DND-41 (cell line): ENCODE data around the gene HSD17B14.

Experiments
- CTCF ChIP-seq: IDR thresholded peaks from 2 replicates; pipeline ENCODE4 v1.5.1; 2012; ENCODE audit warnings: borderline replicate concordance, low read length, moderate library complexity, mild to moderate bottlenecking; ENCODE audit not compliant: poor library complexity, severe bottlenecking; ENCODE audit errors: extremely low read depth
- EZH2 ChIP-seq: IDR thresholded peaks from 3 replicates; pipeline ENCODE4 v1.6.1; 2012; ENCODE audit warnings: borderline replicate concordance, low read depth, mild to moderate bottlenecking, moderate library complexity, low read length, inconsistent platforms; ENCODE audit not compliant: severe bottlenecking

DNA sequence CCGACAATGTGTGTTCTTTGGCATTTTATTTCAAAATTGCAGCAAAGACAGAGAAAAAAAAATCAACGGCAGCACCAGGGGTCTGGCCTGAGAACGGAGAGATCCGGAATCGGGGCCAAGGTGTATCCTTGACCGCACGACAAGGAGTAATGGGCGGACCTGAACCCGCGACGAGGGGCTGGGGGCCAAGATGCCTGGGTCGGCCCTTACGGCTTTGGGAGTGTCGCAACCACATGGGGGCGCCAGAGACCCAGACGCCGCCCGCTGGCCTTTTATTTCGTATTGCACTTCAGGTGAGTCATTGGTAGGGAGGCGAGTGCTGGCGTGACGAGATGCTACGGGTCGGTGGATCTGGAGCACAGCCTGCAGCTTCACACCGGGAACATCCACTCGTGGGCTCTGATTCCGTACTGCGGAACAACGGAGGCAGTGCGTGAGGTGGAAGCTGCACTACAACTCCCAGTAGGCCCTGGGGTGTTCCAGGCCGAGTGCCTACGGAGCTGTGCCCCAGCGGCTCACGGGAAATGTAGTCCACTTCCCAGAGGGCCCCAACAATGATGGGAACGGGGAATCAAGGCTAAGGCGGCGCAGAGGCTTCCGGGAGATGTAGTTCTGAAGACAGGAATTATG is 41.1 kb downstream of the HSD17B14 start:
- TF ChIP-seq CTCF (peak; percentile 93), EZH2 (no peak)
